GM12875 (cell line): ENCODE results near the gene CCR1.

Experiments
- H3K4me3 ChIP-seq: one replicate; pipeline ENCODE4 v1.5.1; 2011; ENCODE audit warnings: low read depth, low read length, control low read depth
- CTCF ChIP-seq: IDR thresholded peaks from 2 replicates; pipeline ENCODE4 v1.5.1; 2011; ENCODE audit warnings: low read depth, mild to moderate bottlenecking, control low read depth, inconsistent platforms, low read length, moderate library complexity, borderline replicate concordance; ENCODE audit not compliant: insufficient read depth

The CCR1 gene

DNA sequence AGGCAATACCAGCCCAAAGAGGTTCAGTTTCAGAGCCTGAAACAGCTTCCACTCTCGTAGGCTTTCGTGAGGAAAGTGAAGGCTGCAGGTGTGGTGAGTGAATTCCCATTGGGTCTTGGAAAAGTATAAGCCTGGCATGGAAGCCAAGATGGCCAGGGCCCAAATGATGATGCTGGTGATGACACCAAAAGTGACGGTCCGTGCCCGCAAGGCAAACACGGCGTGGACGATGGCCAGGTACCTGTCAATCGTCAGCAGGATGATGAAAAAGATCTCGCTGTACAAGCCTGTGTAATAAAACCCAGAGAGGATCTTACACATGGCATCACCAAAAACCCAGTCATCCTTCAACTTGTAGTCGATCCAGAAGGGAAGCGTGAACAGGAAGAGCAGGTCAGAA, 4.4 kb downstream of the CCR1 start:
- no peak overlapping the region for H3K4me3 ChIP-seq
- TF ChIP-seq CTCF: no peak

GRCh38 chr3:46202535-46202934, 5.6 kb downstream of the CCR1 start:
- H3K4me3 ChIP-seq: no peak overlapping the region
- TF ChIP-seq CTCF: no peak

DNA sequence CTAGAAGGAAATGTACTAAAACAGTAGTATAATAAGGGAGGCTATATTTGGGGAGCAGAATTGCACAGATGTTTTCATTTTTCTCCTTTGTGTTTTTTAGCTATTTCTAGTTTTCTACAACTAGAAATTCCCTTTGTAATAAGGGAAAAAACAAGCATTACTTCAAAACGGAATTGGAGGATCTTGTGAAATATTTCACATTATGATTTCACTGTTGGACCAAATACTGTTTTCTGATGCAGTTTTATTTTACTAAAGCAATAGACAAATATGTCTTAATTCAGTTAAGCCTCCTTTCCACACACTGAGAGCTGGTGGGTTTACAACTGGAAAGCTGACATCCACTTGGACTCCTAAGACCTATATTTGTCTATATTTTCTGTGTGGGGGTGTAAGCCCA, 7.3 kb downstream of the CCR1 start:
- H3K4me3 ChIP-seq: no peak overlapping the region
- no peak for TF ChIP-seq CTCF

- no peak for TF ChIP-seq CTCF
Observed at GRCh38 chr3:46200211-46200610, 7.9 kb downstream of the CCR1 start.

GRCh38 chr3:46196261-46196957, 11.7 kb downstream of the CCR1 start:
- no peak overlapping the region for H3K4me3 ChIP-seq
- TF ChIP-seq CTCF: no peak

More at GRCh38 chr3:46200211-46200610, 7.9 kb downstream of the CCR1 start:
- H3K4me3 ChIP-seq: no peak overlapping the region

- TF ChIP-seq CTCF: no peak
Observed at GRCh38 chr3:46194868-46195553, 13.1 kb downstream of the CCR1 start.

DNA sequence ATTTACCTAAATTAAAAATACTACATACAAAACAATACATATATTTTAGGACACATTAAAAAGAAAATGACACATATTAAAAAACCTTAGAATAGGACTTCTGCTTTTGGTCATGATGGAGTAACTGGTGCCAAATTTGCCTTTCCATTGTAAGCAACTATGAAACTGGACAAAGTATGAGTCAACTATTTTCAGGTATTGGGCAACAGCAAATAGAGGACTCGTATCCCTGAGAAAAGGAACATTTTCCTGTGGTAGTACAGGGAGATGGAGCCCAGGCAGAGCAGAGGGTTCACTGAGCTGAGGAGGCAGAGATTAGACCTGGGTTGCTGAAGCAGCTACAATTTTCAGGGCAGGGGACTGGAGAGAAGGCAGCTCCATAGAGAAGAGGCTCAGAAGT, 14.7 kb downstream of the CCR1 start:
- H3K4me3 ChIP-seq: no peak overlapping the region
- no peak for TF ChIP-seq CTCF

More at GRCh38 chr3:46194868-46195553, 13.1 kb downstream of the CCR1 start:
- no peak overlapping the region for H3K4me3 ChIP-seq
